WTC11 (cell line): ENCODE measurements around the gene DDC. TPM values are rescaled to one million over a fixed set of nuclear protein-coding genes. Genes with fewer than 3 reads are reported as not detected.
"Not testable (repeated sequence)": the region's sequence is repeated elsewhere in the genome, so short reads cannot be mapped to it uniquely, and the experiment has no call there.

Experiments
- ATAC-seq: fragments of 200-7000 bp; cut with Tn5 transposase; 2 replicates; pipeline ENCODE4 v1.10.0; 2021; ENCODE audit warnings: mild to moderate bottlenecking, moderate library complexity
- CTCF ChIA-PET: fragments of 300-600 bp; sonication (Branson Sonifier 250); formaldehyde crosslinking; loops from one replicate; lab custom pipeline; 2021; ENCODE audit warnings: antibody characterized with exemption; lab: Charles Lee
- POLR2A ChIA-PET: fragments of 350-600 bp; sonication (Branson Sonifier 250); formaldehyde crosslinking; loops from one replicate; lab custom pipeline; 2021; ENCODE audit warnings: antibody characterized with exemption; lab: Charles Lee
- DNase-seq: peaks from one replicate; pipeline ENCODE4 v3.0.0; 2021; ENCODE audit warnings: low spot score
- H3K27ac Mint-ChIP-seq: 2 replicates; pipeline ENCODE4 v1.8.0; 2021; ENCODE audit warnings: mixed read lengths
- H3K27me3 Mint-ChIP-seq: 2 replicates; pipeline ENCODE4 v1.8.0; 2021; ENCODE audit warnings: low read depth, mild to moderate bottlenecking, moderate library complexity, mixed read lengths
- H3K36me3 Mint-ChIP-seq: 2 replicates; pipeline ENCODE4 v1.8.0; 2021; ENCODE audit warnings: mixed read lengths
- H3K4me1 Mint-ChIP-seq: 2 replicates; pipeline ENCODE4 v1.8.0; 2022; ENCODE audit warnings: mixed read lengths
- H3K4me3 Mint-ChIP-seq: 2 replicates; pipeline ENCODE4 v1.8.0; 2021; ENCODE audit warnings: mild to moderate bottlenecking, moderate library complexity, mixed read lengths
- H3K9me3 Mint-ChIP-seq: 2 replicates; pipeline ENCODE4 v1.8.0; 2021; ENCODE audit warnings: mixed read lengths
- ATF1 ChIP-seq: sonication (generic); formaldehyde crosslinking; IDR thresholded peaks from 2 replicates; pipeline ENCODE4 v1.8.1; 2023; ENCODE audit warnings: mild to moderate bottlenecking, moderate library complexity, missing genetic modification reagents
- EMX1 ChIP-seq: fragments of 250-450 bp; sonication (Bioruptor Pico); IDR thresholded peaks from 2 replicates; pipeline ENCODE4 v1.8.0; 2021; ENCODE audit warnings: mild to moderate bottlenecking
- FOXK1 ChIP-seq: sonication (generic); formaldehyde crosslinking; IDR thresholded peaks from 2 replicates; pipeline ENCODE4 v1.8.0; 2022; ENCODE audit warnings: mild to moderate bottlenecking, moderate library complexity, missing genetic modification reagents
- FOXP1 ChIP-seq: sonication (generic); formaldehyde crosslinking; IDR thresholded peaks from 2 replicates; pipeline ENCODE4 v1.8.0; 2022; ENCODE audit warnings: missing genetic modification reagents, mild to moderate bottlenecking, moderate library complexity, borderline replicate concordance
- GABPB1 ChIP-seq: sonication (generic); formaldehyde crosslinking; IDR thresholded peaks from 2 replicates; pipeline ENCODE4 v1.8.1; 2023; ENCODE audit warnings: mild to moderate bottlenecking, missing genetic modification reagents
- GRHL2 ChIP-seq: fragments of 250-450 bp; sonication (Bioruptor Pico); IDR thresholded peaks from 2 replicates; pipeline ENCODE4 v1.8.0; 2022; ENCODE audit warnings: mild to moderate bottlenecking, moderate library complexity; ENCODE audit not compliant: insufficient replicate concordance, severe bottlenecking
- JAZF1 ChIP-seq: fragments of 250-450 bp; sonication (Bioruptor Pico); IDR thresholded peaks from 2 replicates; pipeline ENCODE4 v1.9.0; 2021; ENCODE audit warnings: moderate library complexity, mild to moderate bottlenecking, inconsistent platforms
- JUN ChIP-seq: sonication (generic); formaldehyde crosslinking; IDR thresholded peaks from 2 replicates; pipeline ENCODE4 v1.8.0; 2023; ENCODE audit warnings: mild to moderate bottlenecking, missing genetic modification reagents
- MXD4 ChIP-seq: fragments of 250-450 bp; sonication (Bioruptor Pico); IDR thresholded peaks from 2 replicates; pipeline ENCODE4 v1.8.0; 2021; ENCODE audit warnings: mild to moderate bottlenecking, moderate library complexity, borderline replicate concordance
- NFE2L1 ChIP-seq: sonication (generic); formaldehyde crosslinking; IDR thresholded peaks from 2 replicates; pipeline ENCODE4 v1.8.1; 2023; ENCODE audit warnings: missing genetic modification reagents
- NR1H2 ChIP-seq: sonication (generic); formaldehyde crosslinking; IDR thresholded peaks from 2 replicates; pipeline ENCODE4 v1.9.0; 2021; ENCODE audit warnings: mild to moderate bottlenecking, moderate library complexity, missing genetic modification reagents
- NR2C2 ChIP-seq: sonication (generic); formaldehyde crosslinking; IDR thresholded peaks from 2 replicates; pipeline ENCODE4 v1.8.0; 2022; ENCODE audit warnings: mild to moderate bottlenecking, missing genetic modification reagents
- OVOL2 ChIP-seq: fragments of 250-450 bp; sonication (Bioruptor Pico); IDR thresholded peaks from 2 replicates; pipeline ENCODE4 v1.9.0; 2021; ENCODE audit warnings: mild to moderate bottlenecking, borderline replicate concordance
- TCF7 ChIP-seq: sonication (generic); formaldehyde crosslinking; IDR thresholded peaks from 2 replicates; pipeline ENCODE4 v1.8.0; 2022; ENCODE audit warnings: mild to moderate bottlenecking, low read depth, missing genetic modification reagents, moderate library complexity
- TEAD1 ChIP-seq: sonication (generic); formaldehyde crosslinking; IDR thresholded peaks from 2 replicates; pipeline ENCODE4 v1.8.0; 2022; ENCODE audit warnings: mild to moderate bottlenecking, missing genetic modification reagents
- TP53 ChIP-seq: sonication (generic); formaldehyde crosslinking; IDR thresholded peaks from 2 replicates; pipeline ENCODE4 v1.8.1; 2023; ENCODE audit warnings: mild to moderate bottlenecking, missing genetic modification reagents
- ZNF138 ChIP-seq: sonication (generic); formaldehyde crosslinking; conservative IDR thresholded peaks from 2 replicates; pipeline ENCODE4 v1.8.1; 2022; ENCODE audit warnings: mild to moderate bottlenecking, moderate library complexity, missing genetic modification reagents
- ZNF232 ChIP-seq: sonication (generic); formaldehyde crosslinking; IDR thresholded peaks from 2 replicates; pipeline ENCODE4 v1.8.0; 2022; ENCODE audit warnings: mild to moderate bottlenecking, missing genetic modification reagents
- total RNA-seq: library from RNA; stranded (reverse); gene quantifications from 3 replicates; pipeline ENCODE4 v1.2.3, GENCODE V29; 2021
- TF ChIP-seq, protein P1 (sequence below): sonication (generic); formaldehyde crosslinking; IDR thresholded peaks from 2 replicates; pipeline ENCODE4 v1.8.1; 2023; ENCODE audit warnings: mild to moderate bottlenecking, moderate library complexity, missing genetic modification reagents
- TF ChIP-seq, protein P2 (sequence below): sonication (generic); formaldehyde crosslinking; IDR thresholded peaks from 2 replicates; pipeline ENCODE4 v1.8.0; 2022; ENCODE audit warnings: mild to moderate bottlenecking, missing genetic modification reagents
- TF ChIP-seq, protein P3 (sequence below): sonication (generic); formaldehyde crosslinking; IDR thresholded peaks from 2 replicates; pipeline ENCODE4 v1.8.0; 2023; ENCODE audit warnings: missing genetic modification reagents
- TF ChIP-seq, protein P4 (sequence below): sonication (generic); formaldehyde crosslinking; IDR thresholded peaks from 2 replicates; pipeline ENCODE4 v1.8.0; 2022; ENCODE audit warnings: missing genetic modification reagents
- TF ChIP-seq, protein P5 (sequence below): sonication (generic); formaldehyde crosslinking; IDR thresholded peaks from 2 replicates; pipeline ENCODE4 v1.8.0; 2022; ENCODE audit warnings: mild to moderate bottlenecking, missing genetic modification reagents
- TF ChIP-seq, protein P6 (sequence below): sonication (generic); formaldehyde crosslinking; conservative IDR thresholded peaks from 2 replicates; pipeline ENCODE4 v1.8.1; 2022; ENCODE audit warnings: mild to moderate bottlenecking, missing genetic modification reagents

The DDC gene
- total RNA-seq, 1 experiment from 2014 or later, result not detected

DNA sequence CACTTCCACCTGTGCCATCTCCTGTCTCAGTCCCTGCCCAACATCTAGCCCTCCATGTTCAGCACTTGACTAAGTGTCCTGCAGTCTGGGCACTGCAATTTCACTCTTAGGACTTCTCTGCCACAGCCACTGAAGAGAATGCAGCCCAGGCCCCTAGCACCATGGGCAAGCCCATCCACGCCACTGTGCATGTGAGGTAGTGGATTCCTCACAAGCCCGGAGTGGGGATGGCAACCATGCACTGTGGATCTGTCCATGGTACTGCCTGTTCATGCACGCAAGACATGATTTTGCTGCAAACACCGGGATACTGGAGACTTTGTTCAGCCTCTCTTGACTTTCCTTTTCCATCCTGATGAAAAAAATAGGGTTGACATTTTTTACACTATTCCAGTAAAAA is 12.3 kb downstream of the DDC start:
- Mint-ChIP-seq H3K36me3 (no peaks in the 10 kb centered on the region), H3K27ac (no peak overlapping the region), H3K9me3 (peaks cover 4% of the 10 kb centered on the region), H3K27me3 (no peaks in the 10 kb centered on the region), H3K4me3 (no peak overlapping the region), H3K4me1 (peaks cover 14% of the 10 kb centered on the region)
- ATAC-seq, result peak; percentile 28; the same call in 1 of the 2 replicates
- ChIA-PET POLR2A (no interaction called here), CTCF (interaction anchor here (0.9 kb wide), 1 partner anchor 9 kb away, joined by 3 read pairs; no protein-coding TSS in a partner anchor)
- TF ChIP-seq NR2C2, result 0 out of 2 replicates have a peak, but pooled peaks have one; percentile 20
- no peak for TF ChIP-seq JAZF1 (CRISPR knock-in tag)
- TF ChIP-seq MXD4 (CRISPR knock-in tag), result no peak
- TF ChIP-seq, protein P1, sequence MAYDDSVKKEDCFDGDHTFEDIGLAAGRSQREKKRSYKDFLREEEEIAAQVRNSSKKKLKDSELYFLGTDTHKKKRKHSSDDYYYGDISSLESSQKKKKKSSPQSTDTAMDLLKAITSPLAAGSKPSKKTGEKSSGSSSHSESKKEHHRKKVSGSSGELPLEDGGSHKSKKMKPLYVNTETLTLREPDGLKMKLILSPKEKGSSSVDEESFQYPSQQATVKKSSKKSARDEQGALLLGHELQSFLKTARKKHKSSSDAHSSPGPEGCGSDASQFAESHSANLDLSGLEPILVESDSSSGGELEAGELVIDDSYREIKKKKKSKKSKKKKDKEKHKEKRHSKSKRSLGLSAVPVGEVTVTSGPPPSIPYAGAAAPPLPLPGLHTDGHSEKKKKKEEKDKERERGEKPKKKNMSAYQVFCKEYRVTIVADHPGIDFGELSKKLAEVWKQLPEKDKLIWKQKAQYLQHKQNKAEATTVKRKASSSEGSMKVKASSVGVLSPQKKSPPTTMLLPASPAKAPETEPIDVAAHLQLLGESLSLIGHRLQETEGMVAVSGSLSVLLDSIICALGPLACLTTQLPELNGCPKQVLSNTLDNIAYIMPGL (CRISPR knock-in tag), result no peak
- TF ChIP-seq NFE2L1 (CRISPR knock-in tag), result no peak
- TF ChIP-seq, protein P2, sequence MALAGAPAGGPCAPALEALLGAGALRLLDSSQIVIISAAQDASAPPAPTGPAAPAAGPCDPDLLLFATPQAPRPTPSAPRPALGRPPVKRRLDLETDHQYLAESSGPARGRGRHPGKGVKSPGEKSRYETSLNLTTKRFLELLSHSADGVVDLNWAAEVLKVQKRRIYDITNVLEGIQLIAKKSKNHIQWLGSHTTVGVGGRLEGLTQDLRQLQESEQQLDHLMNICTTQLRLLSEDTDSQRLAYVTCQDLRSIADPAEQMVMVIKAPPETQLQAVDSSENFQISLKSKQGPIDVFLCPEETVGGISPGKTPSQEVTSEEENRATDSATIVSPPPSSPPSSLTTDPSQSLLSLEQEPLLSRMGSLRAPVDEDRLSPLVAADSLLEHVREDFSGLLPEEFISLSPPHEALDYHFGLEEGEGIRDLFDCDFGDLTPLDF (CRISPR knock-in tag), result no peak
- no peak for TF ChIP-seq ZNF138 (CRISPR knock-in tag)
- 0 out of 2 replicates have a peak, but pooled peaks have one; percentile 19 for TF ChIP-seq FOXK1
- no peak for TF ChIP-seq TP53 (CRISPR knock-in tag)
- TF ChIP-seq, protein P3, sequence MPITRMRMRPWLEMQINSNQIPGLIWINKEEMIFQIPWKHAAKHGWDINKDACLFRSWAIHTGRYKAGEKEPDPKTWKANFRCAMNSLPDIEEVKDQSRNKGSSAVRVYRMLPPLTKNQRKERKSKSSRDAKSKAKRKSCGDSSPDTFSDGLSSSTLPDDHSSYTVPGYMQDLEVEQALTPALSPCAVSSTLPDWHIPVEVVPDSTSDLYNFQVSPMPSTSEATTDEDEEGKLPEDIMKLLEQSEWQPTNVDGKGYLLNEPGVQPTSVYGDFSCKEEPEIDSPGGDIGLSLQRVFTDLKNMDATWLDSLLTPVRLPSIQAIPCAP (CRISPR knock-in tag), result no peak
- no peak for TF ChIP-seq TCF7 (CRISPR knock-in tag)
- TF ChIP-seq GRHL2 (CRISPR knock-in tag), result no peak
- TF ChIP-seq JUN (CRISPR knock-in tag), result no peak
- no peak for TF ChIP-seq TEAD1 (CRISPR knock-in tag)
- TF ChIP-seq ATF1 (CRISPR knock-in tag), result no peak
- DNase-seq, result no peak

DNA sequence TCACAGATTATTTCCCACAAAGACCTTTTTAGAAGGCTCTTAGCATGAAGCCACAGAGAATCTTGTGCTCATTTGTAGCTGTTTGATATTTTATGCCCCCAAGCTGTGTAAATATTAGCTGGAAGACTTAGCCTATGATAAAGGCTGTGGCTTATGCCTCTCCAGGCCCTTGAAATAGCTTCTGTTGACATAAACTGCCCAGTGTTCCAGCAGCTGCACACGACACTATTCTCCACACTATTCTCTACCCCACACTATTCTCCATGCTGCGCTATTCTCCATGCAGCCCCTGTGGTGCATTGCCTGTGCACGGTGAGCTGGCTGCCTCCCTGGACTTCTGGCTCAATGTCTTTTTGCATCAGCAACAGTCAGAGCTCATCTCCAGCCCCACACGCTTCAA is 13.1 kb downstream of the DDC start:
- POLR2A ChIA-PET, result no interaction called here
- no peaks in the 10 kb centered on the region for H3K27me3 Mint-ChIP-seq
- CTCF ChIA-PET, result no interaction called here
- no peaks in the 10 kb centered on the region for H3K36me3 Mint-ChIP-seq
- H3K27ac Mint-ChIP-seq, result no peak overlapping the region
- H3K9me3 Mint-ChIP-seq, result peaks cover 4% of the 10 kb centered on the region
- no peak overlapping the region for H3K4me3 Mint-ChIP-seq
- ATAC-seq, result no peak
- peaks cover 13% of the 10 kb centered on the region for H3K4me1 Mint-ChIP-seq
- TF ChIP-seq FOXP1 (CRISPR knock-in tag) (no peak), ZNF232 (no peak), EMX1 (CRISPR knock-in tag) (no peak)
- TF ChIP-seq, all 79 proteins: peak for 0
- DNase-seq, result no peak

DNA sequence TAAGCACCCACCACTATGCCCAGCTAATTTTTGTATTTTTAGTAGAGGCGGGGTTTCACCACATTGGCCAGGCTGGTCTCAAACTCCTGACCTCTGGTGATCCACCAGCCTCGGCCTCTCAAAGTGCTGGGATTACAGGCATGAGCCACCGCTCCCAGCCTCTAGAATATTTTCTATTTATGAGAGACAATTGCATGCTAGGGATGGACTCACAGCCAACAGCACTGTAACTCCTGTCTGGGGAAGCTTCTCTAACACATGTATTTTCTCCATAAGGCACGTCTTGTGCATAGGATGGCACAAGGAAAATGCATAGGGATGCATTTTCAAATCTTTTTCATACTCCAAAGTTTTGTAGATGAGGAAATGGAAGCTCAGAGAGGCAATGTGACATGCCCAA is 19.6 kb downstream of the DDC start:
- H3K9me3 Mint-ChIP-seq, H3K4me1 Mint-ChIP-seq, H3K27ac Mint-ChIP-seq, CTCF ChIA-PET, H3K27me3 Mint-ChIP-seq, DNase-seq, H3K4me3 Mint-ChIP-seq, H3K36me3 Mint-ChIP-seq, ATAC-seq, POLR2A ChIA-PET: not testable (repeated sequence)

DNA sequence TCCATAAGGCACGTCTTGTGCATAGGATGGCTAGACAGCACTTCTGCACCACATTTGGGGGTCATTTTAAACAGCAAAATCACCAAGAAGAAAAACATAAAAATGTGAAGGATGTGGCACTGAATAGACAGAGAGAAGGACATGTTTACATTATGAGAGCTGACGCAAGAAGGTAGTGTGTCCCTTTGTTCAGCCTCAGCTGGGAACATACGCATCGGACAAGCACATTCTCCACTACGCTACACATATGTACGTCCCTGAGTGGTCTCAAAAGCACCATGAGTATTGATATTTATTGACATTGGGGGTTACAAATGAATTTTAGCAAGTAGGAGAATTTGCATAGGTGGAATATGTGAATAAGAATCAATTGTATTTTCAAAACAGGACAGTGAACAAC is 20.2 kb downstream of the DDC start:
- H3K4me1 Mint-ChIP-seq, result no peaks in the 10 kb centered on the region
- peaks cover 4% of the 10 kb centered on the region for H3K9me3 Mint-ChIP-seq
- H3K27me3 Mint-ChIP-seq, result no peaks in the 10 kb centered on the region
- H3K4me3 Mint-ChIP-seq, result no peak overlapping the region
- CTCF ChIA-PET, result no interaction called here
- TF ChIP-seq NR1H2 (CRISPR knock-in tag), result no peak
- TF ChIP-seq, protein P4, sequence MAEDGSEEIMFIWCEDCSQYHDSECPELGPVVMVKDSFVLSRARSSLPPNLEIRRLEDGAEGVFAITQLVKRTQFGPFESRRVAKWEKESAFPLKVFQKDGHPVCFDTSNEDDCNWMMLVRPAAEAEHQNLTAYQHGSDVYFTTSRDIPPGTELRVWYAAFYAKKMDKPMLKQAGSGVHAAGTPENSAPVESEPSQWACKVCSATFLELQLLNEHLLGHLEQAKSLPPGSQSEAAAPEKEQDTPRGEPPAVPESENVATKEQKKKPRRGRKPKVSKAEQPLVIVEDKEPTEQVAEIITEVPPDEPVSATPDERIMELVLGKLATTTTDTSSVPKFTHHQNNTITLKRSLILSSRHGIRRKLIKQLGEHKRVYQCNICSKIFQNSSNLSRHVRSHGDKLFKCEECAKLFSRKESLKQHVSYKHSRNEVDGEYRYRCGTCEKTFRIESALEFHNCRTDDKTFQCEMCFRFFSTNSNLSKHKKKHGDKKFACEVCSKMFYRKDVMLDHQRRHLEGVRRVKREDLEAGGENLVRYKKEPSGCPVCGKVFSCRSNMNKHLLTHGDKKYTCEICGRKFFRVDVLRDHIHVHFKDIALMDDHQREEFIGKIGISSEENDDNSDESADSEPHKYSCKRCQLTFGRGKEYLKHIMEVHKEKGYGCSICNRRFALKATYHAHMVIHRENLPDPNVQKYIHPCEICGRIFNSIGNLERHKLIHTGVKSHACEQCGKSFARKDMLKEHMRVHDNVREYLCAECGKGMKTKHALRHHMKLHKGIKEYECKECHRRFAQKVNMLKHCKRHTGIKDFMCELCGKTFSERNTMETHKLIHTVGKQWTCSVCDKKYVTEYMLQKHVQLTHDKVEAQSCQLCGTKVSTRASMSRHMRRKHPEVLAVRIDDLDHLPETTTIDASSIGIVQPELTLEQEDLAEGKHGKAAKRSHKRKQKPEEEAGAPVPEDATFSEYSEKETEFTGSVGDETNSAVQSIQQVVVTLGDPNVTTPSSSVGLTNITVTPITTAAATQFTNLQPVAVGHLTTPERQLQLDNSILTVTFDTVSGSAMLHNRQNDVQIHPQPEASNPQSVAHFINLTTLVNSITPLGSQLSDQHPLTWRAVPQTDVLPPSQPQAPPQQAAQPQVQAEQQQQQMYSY (CRISPR knock-in tag), result no peak
- TF ChIP-seq OVOL2 (CRISPR knock-in tag), result no peak
- TF ChIP-seq GABPB1 (CRISPR knock-in tag), result 0 out of 2 replicates have a peak, but pooled peaks have one; percentile 28
- TF ChIP-seq, protein P5, sequence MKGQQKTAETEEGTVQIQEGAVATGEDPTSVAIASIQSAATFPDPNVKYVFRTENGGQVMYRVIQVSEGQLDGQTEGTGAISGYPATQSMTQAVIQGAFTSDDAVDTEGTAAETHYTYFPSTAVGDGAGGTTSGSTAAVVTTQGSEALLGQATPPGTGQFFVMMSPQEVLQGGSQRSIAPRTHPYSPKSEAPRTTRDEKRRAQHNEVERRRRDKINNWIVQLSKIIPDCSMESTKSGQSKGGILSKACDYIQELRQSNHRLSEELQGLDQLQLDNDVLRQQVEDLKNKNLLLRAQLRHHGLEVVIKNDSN, result no peak
- TF ChIP-seq, protein P6, sequence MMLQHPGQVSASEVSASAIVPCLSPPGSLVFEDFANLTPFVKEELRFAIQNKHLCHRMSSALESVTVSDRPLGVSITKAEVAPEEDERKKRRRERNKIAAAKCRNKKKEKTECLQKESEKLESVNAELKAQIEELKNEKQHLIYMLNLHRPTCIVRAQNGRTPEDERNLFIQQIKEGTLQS (CRISPR knock-in tag), result no peak
- TF ChIP-seq, all 79 proteins: peak for 1
- Mint-ChIP-seq H3K36me3 (no peaks in the 10 kb centered on the region), H3K27ac (no peak overlapping the region)
- POLR2A ChIA-PET, result no interaction called here
- ATAC-seq, result no peak
- DNase-seq, result no peak
